ENCODE measurements around the gene SPTBN5. TPM values are rescaled to one million over a fixed set of nuclear protein-coding genes. Genes with fewer than 3 reads are reported as not detected.

SPTBN5 gene
- total and polyA plus RNA-seq, 2 donors (not counting 1 experiment from before 2014, with no cell fraction given): 0.55 to 1.4 TPM

GRCh38 chr15:41940441-41940857 lies 46.6 kb upstream of the SPTBN5 start:
- H3K4me2 ChIP-seq (replicated peaks; ENCODE audit: low read depth, low read length, poor library complexity, severe bottlenecking): no peak overlapping the region
- TF ChIP-seq EZH2 (IDR thresholded peaks at IDR 0.05; ENCODE audit: borderline replicate concordance, insufficient read depth, low read depth, low read length, poor library complexity, severe bottlenecking) (no peak), CTCF (IDR thresholded peaks at IDR 0.05) (no peak)
- H3K4me1 ChIP-seq (ENCODE audit: control insufficient read depth in 2 of 2, insufficient read depth in 2 of 2, low read length in 2 of 2): peaks cover 5 to 16% of the 10 kb centered on the region in 2 donors
- ChIA-PET POLR2A (no interaction called here), CTCF (interaction anchor here (0.5 to 1.2 kb wide), 3 partner anchors 36 to 679 kb away, joined by 3 to 4 read pairs (median 3); no protein-coding TSS in a partner anchor)
- ATAC-seq (ENCODE audit: low read depth) (no peak), DNase-seq (no peak)
- no peaks in the 10 kb centered on the region for H3K27me3 ChIP-seq (replicated peaks in 1 of 4; ENCODE audit: control extremely low read depth in 1 of 4, control insufficient read depth in 3 of 4, insufficient read depth in 4 of 4, low read length in 3 of 4)
- intact Hi-C loops (cut with micrococcal nuclease): no loop called here
- Mint-ChIP-seq H3K4me1 (peaks cover 22% of the 10 kb centered on the region), H3K4me3 (no peak overlapping the region), H3K9me3 (ENCODE audit: insufficient read depth) (no peaks in the 10 kb centered on the region), H3K27me3 (no peaks in the 10 kb centered on the region), H3K27ac (no peak overlapping the region)
- no peaks in the 10 kb centered on the region for H3K9me3 ChIP-seq (ENCODE audit: control extremely low read depth in 1 of 3, control insufficient read depth in 2 of 3, insufficient read depth in 1 of 3, low read length in 2 of 3)
- H3K27ac ChIP-seq (ENCODE audit: low read length in 2 of 2): no peak overlapping the region
- no peaks in the 10 kb centered on the region for H4K20me1 ChIP-seq (ENCODE audit: control insufficient read depth, insufficient read depth, low read length, poor library complexity, severe bottlenecking)
- H3K79me2 ChIP-seq (ENCODE audit: control insufficient read depth, insufficient read depth, low read length): peaks cover 3% of the 10 kb centered on the region
- 88% methylated on average over 8 of the region's 13 CpGs for WGBS (ENCODE audit: insufficient coverage)
- no peak overlapping the region for H3K9ac ChIP-seq (ENCODE audit: low read length)
- H3K36me3 ChIP-seq (replicated peaks in 1 of 2; ENCODE audit: control extremely low read depth in 1 of 2, control insufficient read depth in 1 of 2, extremely low read depth in 1 of 2, insufficient read depth in 2 of 2, low read length in 1 of 2): peaks cover 7 to 13% of the 10 kb centered on the region in 2 experiments
- no peak overlapping the region for H3K4me3 ChIP-seq (ENCODE audit: control extremely low read depth in 1 of 5, extremely low read depth in 1 of 5, insufficient read depth in 1 of 5, low read depth in 2 of 5, low read length in 4 of 5)
- H2AFZ ChIP-seq (ENCODE audit: insufficient read depth, low read depth, low read length, poor library complexity, severe bottlenecking): no peak overlapping the region

- H3K4me3 ChIP-seq (ENCODE audit: control extremely low read depth in 1 of 5, extremely low read depth in 1 of 5, insufficient read depth in 1 of 5, low read depth in 2 of 5, low read length in 4 of 5): no peak overlapping the region
- H4K20me1 ChIP-seq (ENCODE audit: control insufficient read depth, insufficient read depth, low read length, poor library complexity, severe bottlenecking): no peaks in the 10 kb centered on the region
- peaks cover under 1% of the 10 kb centered on the region for H3K79me2 ChIP-seq (ENCODE audit: control insufficient read depth, insufficient read depth, low read length)
- Mint-ChIP-seq H3K9me3 (ENCODE audit: insufficient read depth) (no peaks in the 10 kb centered on the region), H3K27ac (no peak overlapping the region), H3K27me3 (no peaks in the 10 kb centered on the region), H3K4me3 (no peak overlapping the region), H3K4me1 (peaks cover 27% of the 10 kb centered on the region)
- H3K4me1 ChIP-seq (ENCODE audit: control insufficient read depth in 2 of 2, insufficient read depth in 2 of 2, low read length in 2 of 2): peaks cover 9 to 20% of the 10 kb centered on the region in 2 donors
- intact Hi-C loops (cut with micrococcal nuclease): no loop called here
- no peak overlapping the region for H3K27ac ChIP-seq (ENCODE audit: low read length in 2 of 2)
- POLR2A ChIA-PET: no interaction called here
- ATAC-seq (ENCODE audit: low read depth) (no peak), DNase-seq (no peak)
- H3K36me3 ChIP-seq (replicated peaks in 1 of 2; ENCODE audit: control extremely low read depth in 1 of 2, control insufficient read depth in 1 of 2, extremely low read depth in 1 of 2, insufficient read depth in 2 of 2, low read length in 1 of 2): peaks cover 7 to 13% of the 10 kb centered on the region in 2 experiments
- no peaks in the 10 kb centered on the region for H3K9me3 ChIP-seq (ENCODE audit: control extremely low read depth in 1 of 3, control insufficient read depth in 2 of 3, insufficient read depth in 1 of 3, low read length in 2 of 3)
- no peak for TF ChIP-seq CTCF (IDR thresholded peaks at IDR 0.05)
- no peak for TF ChIP-seq EZH2 (IDR thresholded peaks at IDR 0.05; ENCODE audit: borderline replicate concordance, insufficient read depth, low read depth, low read length, poor library complexity, severe bottlenecking)
- WGBS (ENCODE audit: insufficient coverage): 93% methylated on average over 2 of the region's 9 CpGs
- H2AFZ ChIP-seq (ENCODE audit: insufficient read depth, low read depth, low read length, poor library complexity, severe bottlenecking): no peak overlapping the region
- no peak overlapping the region for H3K4me2 ChIP-seq (replicated peaks; ENCODE audit: low read depth, low read length, poor library complexity, severe bottlenecking)
- CTCF ChIA-PET: interaction anchor here (0.5 to 1.2 kb wide), 2 partner anchors 35 to 525 kb away, joined by 3 read pairs; no protein-coding TSS in a partner anchor
- H3K27me3 ChIP-seq (replicated peaks in 1 of 4; ENCODE audit: control extremely low read depth in 1 of 4, control insufficient read depth in 3 of 4, insufficient read depth in 4 of 4, low read length in 3 of 4): no peaks in the 10 kb centered on the region
- no peak overlapping the region for H3K9ac ChIP-seq (ENCODE audit: low read length)
These were observed 46.1 kb upstream of the SPTBN5 start for GRCh38 chr15:41939986-41940385.

Data from B cell (primary cell).